Measurements from ENCODE around the gene GNG10.

- TF ChIP-seq POLR2AphosphoS5 (IDR thresholded peaks at IDR 0.05; ENCODE audit: borderline replicate concordance, low read depth, low read length) (no peak), EZH2 (IDR thresholded peaks at IDR 0.05) (no peak)
Observed at GRCh38 chr9:111691672-111692329, 30.4 kb downstream of the GNG10 start.
